Suprapubic skin (tissue), 4 donors: Measurements from ENCODE around the gene ASB18.

ENCODE experiments used
- EP300 ChIP-seq: sonication (generic); formaldehyde crosslinking; IDR thresholded peaks from one replicate; pipeline ENCODE4 v1.6.1; 2017; ENCODE audit warnings: antibody characterized with exemption
- POLR2A ChIP-seq, 2 donors: fragments of 450-650 bp; IDR thresholded peaks; one replicate each; pipeline ENCODE4 v1.6.1; 2017; ENCODE audit warnings: antibody characterized with exemption in 2 of 2, mild to moderate bottlenecking in 2 of 2, moderate library complexity in 2 of 2
- POLR2AphosphoS5 ChIP-seq, 3 donors: sonication (generic); formaldehyde crosslinking; IDR thresholded peaks; one replicate each; pipeline ENCODE4 v1.6.1; 2017; ENCODE audit warnings: antibody characterized with exemption in 3 of 3
- TF ChIP-seq, protein P1 (sequence below), 2 donors: fragments of 200-600 bp in 1 of 2; fragments of 450-650 bp in 1 of 2; sonication (generic) in 1 of 2; IDR thresholded peaks; one replicate each; pipeline ENCODE4 v1.5.1; 2016 to 2019; ENCODE audit warnings: antibody characterized with exemption in 2 of 2, mild to moderate bottlenecking in 1 of 2, moderate library complexity in 1 of 2

DNA sequence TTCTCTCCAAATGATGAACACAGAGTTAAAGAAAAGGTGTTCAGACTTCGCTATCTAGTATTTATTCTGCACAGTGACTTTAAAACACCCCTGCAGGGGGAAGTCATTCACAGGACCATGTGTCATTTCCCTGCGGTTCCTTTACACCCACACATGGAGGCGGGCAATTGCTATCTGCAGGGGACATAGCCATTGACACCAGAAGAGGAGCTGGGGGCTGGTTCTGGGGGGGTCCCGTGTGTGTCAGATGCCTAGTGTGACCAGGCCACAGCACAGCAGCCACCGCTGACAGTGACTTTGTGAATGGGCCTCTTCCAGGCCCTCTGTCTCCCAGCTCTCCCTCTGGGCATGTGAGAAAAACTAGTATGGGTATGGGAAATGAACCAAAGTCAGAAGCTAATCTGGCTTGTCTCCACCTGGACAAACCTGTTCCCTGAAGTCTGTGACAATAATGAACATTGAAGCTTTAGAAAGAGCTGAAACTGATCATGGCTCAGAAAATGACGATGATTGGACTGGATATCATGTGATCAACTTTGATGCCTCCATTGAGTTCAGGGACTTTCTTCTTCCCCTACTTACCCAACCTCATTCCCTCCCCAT, 88.6 kb downstream of the ASB18 start:
- TF ChIP-seq, protein P1, sequence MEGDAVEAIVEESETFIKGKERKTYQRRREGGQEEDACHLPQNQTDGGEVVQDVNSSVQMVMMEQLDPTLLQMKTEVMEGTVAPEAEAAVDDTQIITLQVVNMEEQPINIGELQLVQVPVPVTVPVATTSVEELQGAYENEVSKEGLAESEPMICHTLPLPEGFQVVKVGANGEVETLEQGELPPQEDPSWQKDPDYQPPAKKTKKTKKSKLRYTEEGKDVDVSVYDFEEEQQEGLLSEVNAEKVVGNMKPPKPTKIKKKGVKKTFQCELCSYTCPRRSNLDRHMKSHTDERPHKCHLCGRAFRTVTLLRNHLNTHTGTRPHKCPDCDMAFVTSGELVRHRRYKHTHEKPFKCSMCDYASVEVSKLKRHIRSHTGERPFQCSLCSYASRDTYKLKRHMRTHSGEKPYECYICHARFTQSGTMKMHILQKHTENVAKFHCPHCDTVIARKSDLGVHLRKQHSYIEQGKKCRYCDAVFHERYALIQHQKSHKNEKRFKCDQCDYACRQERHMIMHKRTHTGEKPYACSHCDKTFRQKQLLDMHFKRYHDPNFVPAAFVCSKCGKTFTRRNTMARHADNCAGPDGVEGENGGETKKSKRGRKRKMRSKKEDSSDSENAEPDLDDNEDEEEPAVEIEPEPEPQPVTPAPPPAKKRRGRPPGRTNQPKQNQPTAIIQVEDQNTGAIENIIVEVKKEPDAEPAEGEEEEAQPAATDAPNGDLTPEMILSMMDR (IDR thresholded peaks at IDR 0.05): no peak
- TF ChIP-seq POLR2A (IDR thresholded peaks at IDR 0.05): no peak
- no peak for TF ChIP-seq POLR2AphosphoS5 (IDR thresholded peaks at IDR 0.05)
- no peak for TF ChIP-seq EP300
